Measurements from ENCODE around the gene C2CD4D. TPM values are rescaled to one million over a fixed set of nuclear protein-coding genes. Genes with fewer than 3 reads are reported as not detected.

C2CD4D gene
- total RNA-seq, 4 donors from 2014 or later, result 1.4 to 4.2 (median 2.3) TPM

- TF ChIP-seq CTCF (IDR thresholded peaks at IDR 0.05), result no peak
- TF ChIP-seq POLR2A (IDR thresholded peaks at IDR 0.05), result no peak
These were observed 28.9 kb upstream of the C2CD4D start for GRCh38 chr1:151868486-151868885.

GRCh38 chr1:151867765-151868411, 28.3 kb upstream of the C2CD4D start:
- TF ChIP-seq POLR2A (IDR thresholded peaks at IDR 0.05), result no peak
- 63 to 64% methylated on average over 7 of the region's 7 CpGs for WGBS, 2 donors
- no peak overlapping the region for H3K4me3 ChIP-seq (ENCODE audit: low read depth, poor library complexity, severe bottlenecking)
- intact Hi-C loops (cut with DNase I; ENCODE audit: low total_unique reads), result no loop called here
- no peak for DNase-seq (ENCODE audit: low spot score in 2 of 2)

More at GRCh38 chr1:151868486-151868885, 28.9 kb upstream of the C2CD4D start:
- 32 to 36% methylated on average over 3 of the region's 3 CpGs for WGBS, 2 donors
- intact Hi-C loops (cut with DNase I; ENCODE audit: low total_unique reads), result no loop called here
- H3K4me3 ChIP-seq (ENCODE audit: low read depth, poor library complexity, severe bottlenecking), result no peak overlapping the region
- DNase-seq (ENCODE audit: low spot score in 2 of 2), result no peak

GRCh38 chr1:151867321-151867720, 27.7 kb upstream of the C2CD4D start:
- DNase-seq (ENCODE audit: low spot score in 2 of 2), result no peak
- 43 to 57% methylated on average over 2 of the region's 2 CpGs for WGBS, 2 donors
- TF ChIP-seq CTCF (IDR thresholded peaks at IDR 0.05) (no peak), POLR2A (IDR thresholded peaks at IDR 0.05) (no peak)
- no peak overlapping the region for H3K4me3 ChIP-seq (ENCODE audit: low read depth, poor library complexity, severe bottlenecking)
- intact Hi-C loops (cut with DNase I; ENCODE audit: low total_unique reads), result no loop called here

- WGBS, 2 donors, result 21 to 33% methylated on average over 2 of the region's 2 CpGs
- TF ChIP-seq POLR2A (IDR thresholded peaks at IDR 0.05) (no peak), CTCF (IDR thresholded peaks at IDR 0.05) (no peak)
- DNase-seq (ENCODE audit: low spot score in 2 of 2), result no peak
- no peak overlapping the region for H3K4me3 ChIP-seq (ENCODE audit: low read depth, poor library complexity, severe bottlenecking)
- intact Hi-C loops (cut with DNase I; ENCODE audit: low total_unique reads), result no loop called here
These were observed 24.8 kb upstream of the C2CD4D start for GRCh38 chr1:151864411-151864810.

GRCh38 chr1:151862604-151863003, 23.0 kb upstream of the C2CD4D start:
- no peak overlapping the region for H3K4me3 ChIP-seq (ENCODE audit: low read depth, poor library complexity, severe bottlenecking)
- intact Hi-C loops (cut with DNase I; ENCODE audit: low total_unique reads), result no loop called here
- TF ChIP-seq POLR2A (IDR thresholded peaks at IDR 0.05), result no peak
- TF ChIP-seq CTCF (IDR thresholded peaks at IDR 0.05), result no peak
- DNase-seq (ENCODE audit: low spot score in 2 of 2), result no peak

GRCh38 chr1:151860504-151861187, 21.0 kb upstream of the C2CD4D start:
- intact Hi-C loops (cut with DNase I; ENCODE audit: low total_unique reads), result no loop called here
- no peak for DNase-seq (ENCODE audit: low spot score in 2 of 2)
- 63 to 66% methylated on average over 6 to 7 of the region's 7 CpGs for WGBS, 2 donors
- no peak overlapping the region for H3K4me3 ChIP-seq (ENCODE audit: low read depth, poor library complexity, severe bottlenecking)
- TF ChIP-seq POLR2A (IDR thresholded peaks at IDR 0.05), result no peak
- no peak for TF ChIP-seq CTCF (IDR thresholded peaks at IDR 0.05)
